Cardiac fibroblast (primary cell): ENCODE data around the gene DDX25.
A peak's percentile ranks its signal among the peaks of the same experiment; 100 is the strongest.
"Not testable (repeated sequence)": the region's sequence is repeated elsewhere in the genome, so short reads cannot be mapped to it uniquely, and the experiment has no call there.

Source experiments
- DNase-seq, 2 donors: peaks; one replicate each; pipeline versions ENCODE4 v3.0.0 to v3.0.0-alpha.2; 2010; ENCODE audit warnings: low read depth in 2 of 2
- H3K4me3 ChIP-seq, 2 donors: replicated peaks in 1 of 2; 1 replicate in 1 of 2; 2 replicates in 1 of 2; pipeline ENCODE4 v1.5.1; 2011; ENCODE audit warnings: low read depth in 2 of 2, low read length in 2 of 2, mild to moderate bottlenecking in 2 of 2, moderate library complexity in 1 of 2
- CTCF ChIP-seq: IDR thresholded peaks from one replicate; pipeline ENCODE4 v1.5.1; 2011; ENCODE audit warnings: low read depth, mild to moderate bottlenecking, low read length, inconsistent platforms

DDX25 gene

GRCh38 chr11:125910226-125910849, 6.0 kb downstream of the DDX25 start:
- no peak for DNase-seq
- TF ChIP-seq CTCF = no peak
- no peak overlapping the region for H3K4me3 ChIP-seq

- H3K4me3 ChIP-seq, DNase-seq: not testable (repeated sequence)
These were observed 10.3 kb downstream of the DDX25 start for GRCh38 chr11:125914601-125915000.

- DNase-seq = no peak
- no peak overlapping the region for H3K4me3 ChIP-seq
- no peak for TF ChIP-seq CTCF
These were observed 12.5 kb downstream of the DDX25 start for GRCh38 chr11:125916683-125917347.

- no peak overlapping the region for H3K4me3 ChIP-seq
- no peak for DNase-seq
- no peak for TF ChIP-seq CTCF
These were observed 14.0 kb downstream of the DDX25 start for GRCh38 chr11:125918140-125918840.

- DNase-seq = no peak
- no peak overlapping the region for H3K4me3 ChIP-seq
- no peak for TF ChIP-seq CTCF
These were observed 16.7 kb downstream of the DDX25 start for GRCh38 chr11:125921042-125921441.

GRCh38 chr11:125922156-125922555, 17.8 kb downstream of the DDX25 start:
- DNase-seq = no peak
- no peak overlapping the region for H3K4me3 ChIP-seq
- TF ChIP-seq CTCF = no peak

GRCh38 chr11:125923012-125923579, 18.8 kb downstream of the DDX25 start:
- DNase-seq = peak; percentile 81
- no peak overlapping the region for H3K4me3 ChIP-seq
- peak; percentile 78 for TF ChIP-seq CTCF
